IMR-90 (cell line): ENCODE results near the gene LRP1B. TPM values are rescaled to one million over a fixed set of nuclear protein-coding genes. Genes with fewer than 3 reads are reported as not detected.

Experiments
- ATAC-seq: fragments of 200-7000 bp; cut with Tn5 transposase; 2 replicates; pipeline ENCODE4 v1.9.1; 2020; ENCODE audit warnings: low read depth, mild to moderate bottlenecking, moderate library complexity
- BruUV-seq: library from RNA; stranded (reverse); fragments of 400-500 nt; replicated peaks from 2 replicates; lab custom pipeline; 2021; lab: Mats Ljungman, UMichigan
- CTCF ChIA-PET: fragments of 300-600 bp; formaldehyde crosslinking; extraction: SDS; loops from one replicate; lab custom pipeline; 2021; ENCODE audit warnings: antibody characterized with exemption; lab: Yijun Ruan, JAX
- POLR2A ChIA-PET: fragments of 300-600 bp; sonication (Branson Sonifier 250); formaldehyde crosslinking; loops from one replicate; lab custom pipeline; 2022; ENCODE audit warnings: antibody characterized with exemption; ENCODE audit not compliant: unreplicated experiment; lab: Charles Lee
- DNase-seq: peaks from one replicate; pipeline ENCODE4 v3.0.0; 2013
- H2AFZ ChIP-seq: replicated peaks from 2 replicates; pipeline ENCODE3; 2013; ENCODE audit warnings: low read length, mild to moderate bottlenecking; ENCODE audit not compliant: poor library complexity
- H2AK5ac ChIP-seq: 2 replicates; pipeline ENCODE4 v1.6.1; 2013; ENCODE audit warnings: low read depth, low read length, inconsistent platforms
- H2AK9ac ChIP-seq: replicated peaks from 2 replicates; pipeline ENCODE3; 2013; ENCODE audit warnings: mild to moderate bottlenecking, low read depth, low read length, moderate library complexity; ENCODE audit not compliant: poor library complexity
- H2BK120ac ChIP-seq: 2 replicates; pipeline ENCODE4 v1.6.1; 2013; ENCODE audit warnings: low read depth, low read length, inconsistent platforms
- H2BK15ac ChIP-seq: 3 replicates; pipeline ENCODE4 v1.6.1; 2013; ENCODE audit warnings: low read depth, low read length, inconsistent platforms
- H2BK20ac ChIP-seq: 2 replicates; pipeline ENCODE4 v1.6.1; 2013; ENCODE audit warnings: low read depth, mild to moderate bottlenecking, inconsistent platforms, low read length, moderate library complexity
- H2BK5ac ChIP-seq: 2 replicates; pipeline ENCODE4 v1.6.1; 2013; ENCODE audit warnings: mild to moderate bottlenecking, low read depth, low read length, inconsistent platforms; ENCODE audit not compliant: poor library complexity, severe bottlenecking
- H3K14ac ChIP-seq: replicated peaks from 2 replicates; pipeline ENCODE4 v1.6.1; 2013; ENCODE audit warnings: low read depth, low read length, inconsistent platforms
- H3K18ac ChIP-seq: 2 replicates; pipeline ENCODE4 v1.6.1; 2013; ENCODE audit warnings: low read depth, low read length, control low read depth
- H3K23ac ChIP-seq: 2 replicates; pipeline ENCODE4 v1.6.1; 2013; ENCODE audit warnings: low read depth, low read length, inconsistent platforms
- H3K27ac ChIP-seq: 2 replicates; pipeline ENCODE4 v1.5.1; 2013; ENCODE audit warnings: mild to moderate bottlenecking, control low read depth, low read length; ENCODE audit not compliant: insufficient read depth
- H3K27me3 ChIP-seq: 2 replicates; pipeline ENCODE4 v1.6.1; 2013; ENCODE audit warnings: low read length; ENCODE audit not compliant: control insufficient read depth, insufficient read depth
- H3K36me3 ChIP-seq: 2 replicates; pipeline ENCODE4 v1.6.1; 2013; ENCODE audit warnings: low read length, mixed read lengths; ENCODE audit not compliant: control insufficient read depth, insufficient read depth
- H3K4ac ChIP-seq: 2 replicates; pipeline ENCODE4 v1.6.1; 2013; ENCODE audit warnings: low read depth, low read length, inconsistent platforms
- H3K4me1 ChIP-seq: 2 replicates; pipeline ENCODE4 v1.6.1; 2013; ENCODE audit warnings: low read length, mixed read lengths; ENCODE audit not compliant: control insufficient read depth, insufficient read depth
- H3K4me2 ChIP-seq: 2 replicates; pipeline ENCODE4 v1.6.1; 2013; ENCODE audit warnings: low read depth, mild to moderate bottlenecking, control low read depth, low read length, moderate library complexity
- H3K4me3 ChIP-seq: 2 replicates; pipeline ENCODE4 v1.5.1; 2013; ENCODE audit warnings: low read depth, mild to moderate bottlenecking, control low read depth, low read length, moderate library complexity; ENCODE audit not compliant: insufficient read depth
- H3K56ac ChIP-seq: 2 replicates; pipeline ENCODE4 v1.6.1; 2013; ENCODE audit warnings: low read length, inconsistent platforms; ENCODE audit not compliant: insufficient read depth; ENCODE audit errors: extremely low read depth
- H3K79me1 ChIP-seq, 2 experiments: 2 replicates each; pipeline ENCODE4 v1.6.1; 2013; ENCODE audit warnings: low read length in 2 of 2, inconsistent platforms in 1 of 2, low read depth in 1 of 2
- H3K9ac ChIP-seq: 2 replicates; pipeline ENCODE4 v1.6.1; 2013; ENCODE audit warnings: low read depth, low read length, control low read depth
- H3K9me1 ChIP-seq: 2 replicates; pipeline ENCODE4 v1.6.1; 2013; ENCODE audit warnings: low read length, inconsistent platforms; ENCODE audit not compliant: insufficient read depth
- H3K9me3 ChIP-seq: 2 replicates; pipeline ENCODE4 v1.6.1; 2013; ENCODE audit warnings: low read length; ENCODE audit not compliant: control insufficient read depth, insufficient read depth
- H4K20me1 ChIP-seq: 2 replicates; pipeline ENCODE4 v1.6.1; 2013; ENCODE audit warnings: low read length, inconsistent platforms; ENCODE audit not compliant: insufficient read depth
- H4K5ac ChIP-seq: 2 replicates; pipeline ENCODE4 v1.6.1; 2013; ENCODE audit warnings: mild to moderate bottlenecking, low read depth, low read length, control low read depth
- H4K8ac ChIP-seq, 2 experiments: 2 replicates each; pipeline ENCODE4 v1.6.1; 2013; ENCODE audit warnings: low read depth in 2 of 2, low read length in 2 of 2, control low read depth in 1 of 2, inconsistent platforms in 1 of 2
- H4K91ac ChIP-seq: 2 replicates; pipeline ENCODE4 v1.6.1; 2013; ENCODE audit warnings: low read depth, low read length, inconsistent platforms; ENCODE audit not compliant: insufficient read depth
- BHLHE40 ChIP-seq: fragments of 150-350 bp; IDR thresholded peaks from 2 replicates; pipeline ENCODE4 v1.6.1; 2016; ENCODE audit warnings: mild to moderate bottlenecking, low read depth, low read length
- CHD1 ChIP-seq: IDR thresholded peaks from 2 replicates; pipeline ENCODE4 v1.6.1; 2012; ENCODE audit warnings: low read depth, low read length, improper control_type of control experiment
- ELK1 ChIP-seq: fragments of 150-350 bp; IDR thresholded peaks from 2 replicates; pipeline ENCODE4 v1.6.1; 2016; ENCODE audit warnings: low read depth, mild to moderate bottlenecking, low read length, moderate library complexity, borderline replicate concordance
- POLR2A ChIP-seq: IDR thresholded peaks from 2 replicates; pipeline ENCODE4 v1.6.1; 2012; ENCODE audit warnings: mild to moderate bottlenecking, low read depth, low read length
- USF2 ChIP-seq: fragments of 150-350 bp; IDR thresholded peaks from 2 replicates; pipeline ENCODE4 v1.6.1; 2017; ENCODE audit warnings: mild to moderate bottlenecking, antibody characterized with exemption, low read length, low read depth
- WGBS, 2 experiments: methylation state at CpG; one replicate each; pipeline versions ENCODE4 v1.1.5 to v1.1.7; 2013; ENCODE audit warnings: missing lambda C conversion rate in 2 of 2; ENCODE audit not compliant: insufficient read length in 1 of 2; ENCODE audit errors: extremely low coverage in 2 of 2; 5-methylcytosine and 5-hydroxymethylcytosine counted together
- dilution Hi-C: fragments of 300-500 bp; cut with HindIII; formaldehyde crosslinking; loops from one replicate; pipeline ENCODE4 v1.14.3; 2018; ENCODE audit warnings: low sequenced_read_pairs; ENCODE audit not compliant: unreplicated experiment
- in situ Hi-C: fragments of 300-500 bp; cut with MboI; formaldehyde crosslinking; loops from 3 replicates; pipeline ENCODE4 v1.14.3; 2019; ENCODE audit warnings: low sequenced_read_pairs, inconsistent platforms, mixed read lengths
- intact Hi-C: fragments of 100-400 bp; cut with micrococcal nuclease; formaldehyde crosslinking; loops from 2 replicates; pipeline ENCODE4 v1.10.0; 2022
- polyA plus RNA-seq, 3 experiments: library from polyadenylated mRNA; depleted of rRNA; stranded (reverse); fragments of >200 nt; gene quantifications; 2 replicates each; pipeline ENCODE4 v1.2.3, GENCODE V29; 2012; ENCODE audit warnings: low replicate concordance in 1 of 3
- total RNA-seq: library from RNA; depleted of rRNA; stranded (reverse); fragments of >200 nt; gene quantifications from 2 replicates; pipeline ENCODE4 v1.2.3, GENCODE V29; 2012

LRP1B gene
- total and polyA plus RNA-seq, 2 of the 4 experiments (the other 2 are of a cell fraction): under 0.01 to 0.02 TPM

GRCh38 chr2:140270224-140270623 is 1860.6 kb downstream of the LRP1B start:
- ChIA-PET POLR2A (no interaction called here), CTCF (no interaction called here)
- Histone ChIP-seq H3K4me3 (no peak overlapping the region), H3K79me1 (no peaks in the 10 kb centered on the region), H3K4ac (no peak overlapping the region), H4K8ac (no peak overlapping the region), H3K27me3 (no peaks in the 10 kb centered on the region), H3K4me2 (no peak overlapping the region), H4K5ac (no peak overlapping the region), H2BK120ac (no peak overlapping the region), H3K9ac (no peak overlapping the region), H2BK5ac (no peak overlapping the region), H3K56ac (no peak overlapping the region), H3K27ac (no peak overlapping the region), H3K23ac (no peak overlapping the region), H3K9me1 (no peaks in the 10 kb centered on the region), H3K14ac (no peak overlapping the region), H2BK20ac (no peak overlapping the region), H2AFZ (no peak overlapping the region), H3K36me3 (no peaks in the 10 kb centered on the region), H2AK9ac (no peak overlapping the region), H3K18ac (no peak overlapping the region), H4K20me1 (no peaks in the 10 kb centered on the region), H2AK5ac (no peak overlapping the region), H4K91ac (no peak overlapping the region), H2BK15ac (no peak overlapping the region), H3K4me1 (no peaks in the 10 kb centered on the region), H3K9me3 (no peaks in the 10 kb centered on the region)
- ATAC-seq: no peak
- TF ChIP-seq USF2: no peak
- TF ChIP-seq BHLHE40: no peak
- TF ChIP-seq CHD1: no peak
- TF ChIP-seq POLR2A: no peak
- no peak for TF ChIP-seq ELK1
- in situ Hi-C loops: no loop called here
- no CpG with 5 or more reads among the region's 1 CpG for WGBS, 2 experiments
- no peak for DNase-seq
- BruUV-seq: no TSS peak
- dilution Hi-C loops: no loop called here
- intact Hi-C loops: no loop called here
